ENCODE measurements around the gene SLAMF6. TPM values are rescaled to one million over a fixed set of nuclear protein-coding genes. Genes with fewer than 3 reads are reported as not detected.
A peak's percentile ranks its signal among the peaks of the same experiment; 100 is the strongest.
"Not testable (repeated sequence)": the region's sequence is repeated elsewhere in the genome, so short reads cannot be mapped to it uniquely, and the experiment has no call there.

Gene SLAMF6
- total and polyA plus RNA-seq, 3 experiments from 2014 or later = 28.3 to 201 (median 30.7) TPM

GRCh38 chr1:160503087-160503486 is 20.0 kb downstream of the SLAMF6 start:
- peaks cover 30 to 47% (median 36%) of the 10 kb centered on the region in 5 donors for H3K9me3 Mint-ChIP-seq
- CTCF ChIA-PET = no interaction called here

GRCh38 chr1:160500321-160500990 is 22.6 kb downstream of the SLAMF6 start:
- DNase-seq = no peak
- ChIA-PET CTCF (no interaction called here), POLR2A (no interaction called here)
- Mint-ChIP-seq H3K36me3 (peaks cover 43 to 70% (median 45%) of the 10 kb centered on the region in 3 donors), H3K27me3 (no peaks in the 10 kb centered on the region), H3K9me3 (peaks cover 9 to 21% (median 10%) of the 10 kb centered on the region in 5 donors), H3K27ac (peak overlapping the region in 6 of 8 donors; percentile 1 to 81 (median 58)), H3K4me3 (peak overlapping the region in 3 of 7 donors; percentile 7 to 74 (median 33)), H3K4me1 (peaks cover 73 to 100% (median 77%) of the 10 kb centered on the region in 3 donors)
- Histone ChIP-seq H3K27me3 (ENCODE audit: insufficient read depth, low read length, poor library complexity, severe bottlenecking) (no peaks in the 10 kb centered on the region), H3K27ac (ENCODE audit: low read depth, low read length) (no peak overlapping the region), H3K9me3 (ENCODE audit: low read length) (peaks cover 4% of the 10 kb centered on the region), H3K4me3 (ENCODE audit: low read length) (no peak overlapping the region), H3K36me3 (ENCODE audit: insufficient read depth, low read length) (peaks cover 16% of the 10 kb centered on the region), H3K4me1 (ENCODE audit: insufficient read depth, low read length) (peaks cover 33% of the 10 kb centered on the region)

More at GRCh38 chr1:160503087-160503486, 20.0 kb downstream of the SLAMF6 start:
- peaks cover 58 to 88% (median 66%) of the 10 kb centered on the region in 3 donors for H3K36me3 Mint-ChIP-seq
- no peak overlapping the region for H3K4me3 ChIP-seq (ENCODE audit: low read length)
- H3K27me3 ChIP-seq (ENCODE audit: insufficient read depth, low read length, poor library complexity, severe bottlenecking) = no peaks in the 10 kb centered on the region
- no peaks in the 10 kb centered on the region for H3K27me3 Mint-ChIP-seq
- peaks cover 8% of the 10 kb centered on the region for H3K36me3 ChIP-seq (ENCODE audit: insufficient read depth, low read length)
- H3K4me1 ChIP-seq (ENCODE audit: insufficient read depth, low read length) = peaks cover 25% of the 10 kb centered on the region
- H3K27ac ChIP-seq (ENCODE audit: low read depth, low read length) = no peak overlapping the region
- POLR2A ChIA-PET = no interaction called here
- H3K27ac Mint-ChIP-seq = peak overlapping the region in 6 of 8 donors; percentile 27 to 88 (median 82)
- peaks cover 20% of the 10 kb centered on the region for H3K9me3 ChIP-seq (ENCODE audit: low read length)
- H3K4me3 Mint-ChIP-seq = peak overlapping the region in 5 of 7 donors; percentile 8 to 61 (median 47)
- no peak for DNase-seq
- peaks cover 72 to 99% (median 90%) of the 10 kb centered on the region in 3 donors for H3K4me1 Mint-ChIP-seq

GRCh38 chr1:160499631-160500030 is 23.4 kb downstream of the SLAMF6 start:
- Histone ChIP-seq H3K9me3 (ENCODE audit: low read length) (peaks cover 4% of the 10 kb centered on the region), H3K4me3 (ENCODE audit: low read length) (no peak overlapping the region), H3K4me1 (ENCODE audit: insufficient read depth, low read length) (peaks cover 30% of the 10 kb centered on the region), H3K36me3 (ENCODE audit: insufficient read depth, low read length) (peaks cover 21% of the 10 kb centered on the region), H3K27me3 (ENCODE audit: insufficient read depth, low read length, poor library complexity, severe bottlenecking) (no peaks in the 10 kb centered on the region), H3K27ac (ENCODE audit: low read depth, low read length) (no peak overlapping the region)
- ChIA-PET CTCF (interaction anchor here (1.4 kb wide), 1 partner anchor 14 kb away, joined by 3 read pairs; no protein-coding TSS in a partner anchor), POLR2A (no interaction called here)
- no peak for DNase-seq
- Mint-ChIP-seq H3K9me3 (peaks cover 5 to 14% (median 7%) of the 10 kb centered on the region in 5 donors), H3K4me3 (peak overlapping the region in 4 of 7 donors; percentile 4 to 74 (median 12)), H3K36me3 (peaks cover 44 to 64% (median 47%) of the 10 kb centered on the region in 3 donors), H3K4me1 (peaks cover 66 to 100% (median 77%) of the 10 kb centered on the region in 3 donors), H3K27ac (peak overlapping the region in 7 of 8 donors; percentile 25 to 88 (median 54)), H3K27me3 (no peaks in the 10 kb centered on the region)

GRCh38 chr1:160498301-160499065 is 24.6 kb downstream of the SLAMF6 start:
- Histone ChIP-seq H3K4me1 (ENCODE audit: insufficient read depth, low read length) (peaks cover 18% of the 10 kb centered on the region), H3K36me3 (ENCODE audit: insufficient read depth, low read length) (peaks cover 30% of the 10 kb centered on the region)
- H3K4me3 ChIP-seq (ENCODE audit: low read length); H3K9me3 ChIP-seq (ENCODE audit: low read length); DNase-seq; H3K9me3 Mint-ChIP-seq; H3K4me3 Mint-ChIP-seq; H3K27me3 ChIP-seq (ENCODE audit: insufficient read depth, low read length, poor library complexity, severe bottlenecking); H3K27me3 Mint-ChIP-seq; H3K27ac ChIP-seq (ENCODE audit: low read depth, low read length); POLR2A ChIA-PET: not testable (repeated sequence)
- Mint-ChIP-seq H3K27ac (peak overlapping the region in 5 of 8 donors; percentile 18 to 88 (median 34)), H3K4me1 (peaks cover 55 to 93% (median 69%) of the 10 kb centered on the region in 3 donors), H3K36me3 (peaks cover 42 to 53% (median 47%) of the 10 kb centered on the region in 3 donors)
- CTCF ChIA-PET = interaction anchor here (1.0 to 1.4 kb wide), 2 partner anchors 15 to 66 kb away, joined by 3 read pairs; no protein-coding TSS in a partner anchor

- peaks cover 32 to 35% (median 34%) of the 10 kb centered on the region in 3 donors for H3K36me3 Mint-ChIP-seq
- Histone ChIP-seq H3K27ac (ENCODE audit: low read depth, low read length) (no peak overlapping the region), H3K4me1 (ENCODE audit: insufficient read depth, low read length) (peaks cover 9% of the 10 kb centered on the region), H3K36me3 (ENCODE audit: insufficient read depth, low read length) (peaks cover 50% of the 10 kb centered on the region), H3K4me3 (ENCODE audit: low read length) (no peak overlapping the region), H3K27me3 (ENCODE audit: insufficient read depth, low read length, poor library complexity, severe bottlenecking) (no peaks in the 10 kb centered on the region), H3K9me3 (ENCODE audit: low read length) (peaks cover 4% of the 10 kb centered on the region)
- no peaks in the 10 kb centered on the region for H3K27me3 Mint-ChIP-seq
- peak overlapping the region in 1 of 7 donors; percentile 54 for H3K4me3 Mint-ChIP-seq
- H3K9me3 Mint-ChIP-seq = peaks cover 5 to 9% (median 7%) of the 10 kb centered on the region in 5 donors
- H3K27ac Mint-ChIP-seq = peak overlapping the region in 6 of 8 donors; percentile 29 to 83 (median 48)
- ChIA-PET CTCF (interaction anchor here (1.4 kb wide), 1 partner anchor 9 kb away, joined by 3 read pairs; no protein-coding TSS in a partner anchor), POLR2A (no interaction called here)
- no peak for DNase-seq
- peaks cover 33 to 71% (median 49%) of the 10 kb centered on the region in 3 donors for H3K4me1 Mint-ChIP-seq
These were observed 26.7 kb downstream of the SLAMF6 start for GRCh38 chr1:160496334-160496733.

GRCh38 chr1:160494620-160495019 is 28.4 kb downstream of the SLAMF6 start:
- H3K27me3 ChIP-seq (ENCODE audit: insufficient read depth, low read length, poor library complexity, severe bottlenecking) = no peaks in the 10 kb centered on the region
- H3K36me3 ChIP-seq (ENCODE audit: insufficient read depth, low read length) = peaks cover 52% of the 10 kb centered on the region
- DNase-seq = no peak
- POLR2A ChIA-PET = no interaction called here
- H3K4me1 ChIP-seq (ENCODE audit: insufficient read depth, low read length) = peaks cover 9% of the 10 kb centered on the region
- H3K4me3 Mint-ChIP-seq = no peak overlapping the region
- H3K27ac Mint-ChIP-seq = peak overlapping the region in 7 of 8 donors; percentile 4 to 89 (median 56)
- H3K27me3 Mint-ChIP-seq = no peaks in the 10 kb centered on the region
- H3K9me3 Mint-ChIP-seq = peaks cover 4 to 8% (median 7%) of the 10 kb centered on the region in 5 donors
- H3K27ac ChIP-seq (ENCODE audit: low read depth, low read length) = no peak overlapping the region
- no peak overlapping the region for H3K4me3 ChIP-seq (ENCODE audit: low read length)
- CTCF ChIA-PET = no interaction called here
- peaks cover 22 to 42% (median 34%) of the 10 kb centered on the region in 3 donors for H3K36me3 Mint-ChIP-seq
- peaks cover 4% of the 10 kb centered on the region for H3K9me3 ChIP-seq (ENCODE audit: low read length)
- H3K4me1 Mint-ChIP-seq = peaks cover 22 to 68% (median 43%) of the 10 kb centered on the region in 3 donors

- DNase-seq = no peak
- CTCF ChIA-PET = no interaction called here
These were observed 30.4 kb downstream of the SLAMF6 start for GRCh38 chr1:160492617-160493016.

More at GRCh38 chr1:160492617-160493016, 30.4 kb downstream of the SLAMF6 start:
- Histone ChIP-seq H3K4me3 (ENCODE audit: low read length) (no peak overlapping the region), H3K4me1 (ENCODE audit: insufficient read depth, low read length) (peaks cover 9% of the 10 kb centered on the region), H3K27ac (ENCODE audit: low read depth, low read length) (no peak overlapping the region), H3K27me3 (ENCODE audit: insufficient read depth, low read length, poor library complexity, severe bottlenecking) (no peaks in the 10 kb centered on the region), H3K9me3 (ENCODE audit: low read length) (no peaks in the 10 kb centered on the region), H3K36me3 (ENCODE audit: insufficient read depth, low read length) (peaks cover 55% of the 10 kb centered on the region)
- no peak overlapping the region for H3K27ac Mint-ChIP-seq
- H3K36me3 Mint-ChIP-seq = peaks cover 7 to 30% (median 24%) of the 10 kb centered on the region in 3 donors
- no peak overlapping the region for H3K4me3 Mint-ChIP-seq
- H3K9me3 Mint-ChIP-seq = no peaks in the 10 kb centered on the region
- H3K4me1 Mint-ChIP-seq = peaks cover 23 to 62% (median 40%) of the 10 kb centered on the region in 3 donors
- H3K27me3 Mint-ChIP-seq = no peaks in the 10 kb centered on the region
- POLR2A ChIA-PET = interaction anchor here (1.0 kb wide), 1 partner anchor 64 kb away, joined by 4 read pairs; no protein-coding TSS in a partner anchor
